ENCODE measurements around the gene MT3.

GRCh38 chr16:56613706-56614105, 24.4 kb downstream of the MT3 start:
- TF ChIP-seq CREB5 (CRISPR knock-in tag; IDR thresholded peaks at IDR 0.05; ENCODE audit: low read depth) (no peak), ZC3H10 (CRISPR knock-in tag; IDR thresholded peaks at IDR 0.05) (no peak), RARB (CRISPR knock-in tag; IDR thresholded peaks at IDR 0.05) (no peak), ZNF70 (CRISPR knock-in tag; IDR thresholded peaks at IDR 0.05) (no peak), ZNF565 (CRISPR knock-in tag; conservative IDR thresholded peaks at IDR 0.05; ENCODE audit: low read depth) (no peak), PATZ1 (CRISPR knock-in tag; IDR thresholded peaks at IDR 0.05; ENCODE audit: borderline replicate concordance) (no peak), TCF4 (CRISPR knock-in tag; IDR thresholded peaks at IDR 0.05; ENCODE audit: borderline replicate concordance) (no peak), ARNTL (CRISPR knock-in tag; IDR thresholded peaks at IDR 0.05; ENCODE audit: borderline replicate concordance, low read depth) (no peak), ESRRG (CRISPR knock-in tag; IDR thresholded peaks at IDR 0.05) (no peak), OSR1 (CRISPR knock-in tag; IDR thresholded peaks at IDR 0.05) (no peak), PPARA (CRISPR knock-in tag; IDR thresholded peaks at IDR 0.05; ENCODE audit: borderline replicate concordance) (no peak), TSHZ2 (CRISPR knock-in tag; IDR thresholded peaks at IDR 0.05) (no peak), CSRNP3 (CRISPR knock-in tag; IDR thresholded peaks at IDR 0.05) (no peak), TOX (CRISPR knock-in tag; IDR thresholded peaks at IDR 0.05; ENCODE audit: borderline replicate concordance) (no peak)

Data from SK-N-SH treated with all-trans-retinoic acid at 6 μM for 48 hours (cell line).